Smooth muscle cell (in vitro differentiated cells): ENCODE data around the gene PLG. TPM values are rescaled to one million over a fixed set of nuclear protein-coding genes. Genes with fewer than 3 reads are reported as not detected.
A peak's percentile ranks its signal among the peaks of the same experiment; 100 is the strongest.
"Not testable (repeated sequence)": the region's sequence is repeated elsewhere in the genome, so short reads cannot be mapped to it uniquely, and the experiment has no call there.

ENCODE experiments used
- DNase-seq: peaks from one replicate; lab custom pipeline; 2025; ENCODE audit not compliant: unreplicated experiment; lab: John Stamatoyannopoulos, UW
- H2AFZ ChIP-seq: fragments of 200-600 bp; sonication (generic); 2 replicates; pipeline ENCODE4 v1.6.0; 2016; ENCODE audit warnings: antibody characterized with exemption, low read depth, mild to moderate bottlenecking
- H3F3A ChIP-seq: fragments of 200-600 bp; sonication (generic); 2 replicates; pipeline ENCODE4 v1.6.0; 2017; ENCODE audit warnings: antibody characterized with exemption, low read depth
- H3K27ac ChIP-seq: fragments of 200-600 bp; sonication (generic); 2 replicates; pipeline ENCODE4 v1.5.1; 2016; ENCODE audit warnings: low read depth, mild to moderate bottlenecking
- H3K27me3 ChIP-seq: fragments of 200-600 bp; sonication (generic); 2 replicates; pipeline ENCODE4 v1.6.1; 2016; ENCODE audit warnings: low read depth, mild to moderate bottlenecking
- H3K36me3 ChIP-seq: fragments of 200-600 bp; sonication (generic); 2 replicates; pipeline ENCODE4 v1.5.1; 2016; ENCODE audit warnings: low read depth
- H3K4me1 ChIP-seq: fragments of 200-600 bp; sonication (generic); 2 replicates; pipeline ENCODE4 v1.5.1; 2016; ENCODE audit warnings: low read depth
- H3K4me2 ChIP-seq: fragments of 200-600 bp; sonication (generic); 2 replicates; pipeline ENCODE4 v1.6.0; 2016; ENCODE audit warnings: mild to moderate bottlenecking
- H3K4me3 ChIP-seq: fragments of 200-600 bp; sonication (generic); 2 replicates; pipeline ENCODE4 v1.5.1; 2016; ENCODE audit warnings: mild to moderate bottlenecking
- H3K79me2 ChIP-seq: fragments of 200-600 bp; sonication (generic); 2 replicates; pipeline ENCODE4 v1.6.0; 2016; ENCODE audit warnings: low read depth, mild to moderate bottlenecking
- H3K9ac ChIP-seq: fragments of 200-600 bp; sonication (generic); 2 replicates; pipeline ENCODE4 v1.6.0; 2016; ENCODE audit warnings: low read depth
- H3K9me3 ChIP-seq: fragments of 200-600 bp; sonication (generic); replicated peaks from 2 replicates; pipeline ENCODE4 v1.5.1; 2016; ENCODE audit warnings: low read depth
- H4K20me1 ChIP-seq: fragments of 200-600 bp; sonication (generic); 2 replicates; pipeline ENCODE4 v1.6.0; 2016; ENCODE audit warnings: low read depth
- CTCF ChIP-seq: fragments of 200-600 bp; sonication (generic); IDR thresholded peaks from 2 replicates; pipeline ENCODE4 v1.5.1; 2017; ENCODE audit warnings: borderline replicate concordance, mild to moderate bottlenecking, antibody characterized with exemption; ENCODE audit not compliant: insufficient read depth, poor library complexity, severe bottlenecking
- WGBS: methylation state at CpG from one replicate; pipeline ENCODE4 v1.1.7; 2016; ENCODE audit warnings: low lambda C conversion rate; 5-methylcytosine and 5-hydroxymethylcytosine counted together
- polyA plus RNA-seq: library from polyadenylated mRNA; unstranded; fragments of >200 nt; fragmentation: Nextera tagmentation; extraction: Ambion mirVana; gene quantifications from 2 replicates; pipeline ENCODE4 v1.2.1, GENCODE V29; 2016
- total RNA-seq: library from RNA; depleted of rRNA; stranded (reverse); fragments of >200 nt; gene quantifications from 2 replicates; pipeline ENCODE4 v1.2.3, GENCODE V29; 2014

PLG gene
- total and polyA plus RNA-seq, 2 experiments from 2014 or later = 1.5 TPM; not detected in 1

DNA sequence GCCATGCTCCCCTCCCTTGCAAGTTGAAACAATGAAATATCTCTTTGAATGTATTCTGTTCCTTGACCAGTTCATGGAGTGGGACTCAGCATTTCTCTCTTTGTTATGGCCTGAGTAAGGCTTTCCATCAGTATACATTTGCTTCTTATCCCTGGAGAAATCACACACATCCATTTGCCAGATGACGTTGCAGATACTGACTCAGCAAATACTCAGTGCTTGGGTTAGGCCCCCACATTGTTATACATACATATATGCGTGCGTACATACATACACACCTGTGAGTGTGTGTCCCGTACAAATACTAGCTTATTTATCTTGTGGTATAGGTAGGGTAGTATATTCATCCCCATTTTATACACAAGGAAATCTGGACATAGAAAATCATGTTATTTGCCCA is 72.4 kb downstream of the PLG start:
- Histone ChIP-seq H3F3A (no peaks in the 10 kb centered on the region), H3K27ac (no peak overlapping the region), H2AFZ (no peak overlapping the region), H3K4me1 (no peaks in the 10 kb centered on the region), H3K27me3 (no peaks in the 10 kb centered on the region), H3K36me3 (no peaks in the 10 kb centered on the region), H3K9me3 (no peaks in the 10 kb centered on the region), H3K9ac (no peak overlapping the region), H3K4me3 (no peak overlapping the region), H3K4me2 (no peak overlapping the region), H4K20me1 (no peaks in the 10 kb centered on the region), H3K79me2 (no peaks in the 10 kb centered on the region)
- no peak for DNase-seq
- WGBS = 90% methylated on average over 4 of the region's 4 CpGs
- TF ChIP-seq CTCF = no peak

- WGBS = 55% methylated on average over 6 of the region's 6 CpGs
- no peaks in the 10 kb centered on the region for H3K9me3 ChIP-seq
- TF ChIP-seq CTCF = no peak
These were observed 73.9 kb downstream of the PLG start for GRCh38 chr6:160775792-160776580.

DNA sequence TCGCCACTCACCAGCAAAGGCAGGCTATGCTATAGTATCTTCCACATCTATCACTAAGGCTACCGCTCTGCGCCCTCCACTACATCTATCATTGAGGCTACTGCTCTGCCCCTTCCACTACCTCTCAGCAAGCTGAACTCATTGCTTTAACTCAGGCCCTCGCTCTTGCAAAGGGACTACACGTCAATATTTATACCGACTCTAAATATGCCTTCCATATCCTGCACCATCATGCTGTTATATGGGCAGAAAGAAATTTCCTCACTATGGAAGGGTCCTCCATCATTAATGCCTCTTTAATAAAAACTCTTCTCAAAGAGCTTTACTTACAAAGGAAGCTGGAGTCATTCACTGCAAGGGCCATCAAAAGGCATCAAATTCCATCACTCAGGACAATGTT is 77.1 kb downstream of the PLG start:
- not testable (repeated sequence) for H3K4me3 ChIP-seq, H3K4me2 ChIP-seq, DNase-seq, H3K9ac ChIP-seq, H4K20me1 ChIP-seq, H3K27me3 ChIP-seq, H2AFZ ChIP-seq, H3K4me1 ChIP-seq, H3F3A ChIP-seq, H3K36me3 ChIP-seq, H3K79me2 ChIP-seq, H3K9me3 ChIP-seq, H3K27ac ChIP-seq
- 94% methylated on average over 6 of the region's 6 CpGs for WGBS

More at GRCh38 chr6:160775792-160776580, 73.9 kb downstream of the PLG start:
- Histone ChIP-seq H2AFZ (peak overlapping the region; percentile 43), H3K79me2 (no peaks in the 10 kb centered on the region), H3K27me3 (no peaks in the 10 kb centered on the region), H3K27ac (no peak overlapping the region), H3F3A (no peaks in the 10 kb centered on the region), H3K4me2 (peak overlapping the region; percentile 52), H4K20me1 (no peaks in the 10 kb centered on the region), H3K36me3 (no peaks in the 10 kb centered on the region), H3K4me3 (no peak overlapping the region), H3K4me1 (no peaks in the 10 kb centered on the region), H3K9ac (no peak overlapping the region)
- no peak for DNase-seq

GRCh38 chr6:160780656-160781055 is 78.6 kb downstream of the PLG start:
- not testable (repeated sequence) for H2AFZ ChIP-seq, H3K27ac ChIP-seq, H3K79me2 ChIP-seq, H3K4me1 ChIP-seq, H4K20me1 ChIP-seq, H3K36me3 ChIP-seq, H3K9me3 ChIP-seq, H3K27me3 ChIP-seq, DNase-seq, H3K4me2 ChIP-seq, H3F3A ChIP-seq, H3K4me3 ChIP-seq, H3K9ac ChIP-seq
- WGBS = 82% methylated on average over 3 of the region's 3 CpGs
